ENCODE measurements around the gene SPOCD1.

- TF ChIP-seq, protein P1, sequence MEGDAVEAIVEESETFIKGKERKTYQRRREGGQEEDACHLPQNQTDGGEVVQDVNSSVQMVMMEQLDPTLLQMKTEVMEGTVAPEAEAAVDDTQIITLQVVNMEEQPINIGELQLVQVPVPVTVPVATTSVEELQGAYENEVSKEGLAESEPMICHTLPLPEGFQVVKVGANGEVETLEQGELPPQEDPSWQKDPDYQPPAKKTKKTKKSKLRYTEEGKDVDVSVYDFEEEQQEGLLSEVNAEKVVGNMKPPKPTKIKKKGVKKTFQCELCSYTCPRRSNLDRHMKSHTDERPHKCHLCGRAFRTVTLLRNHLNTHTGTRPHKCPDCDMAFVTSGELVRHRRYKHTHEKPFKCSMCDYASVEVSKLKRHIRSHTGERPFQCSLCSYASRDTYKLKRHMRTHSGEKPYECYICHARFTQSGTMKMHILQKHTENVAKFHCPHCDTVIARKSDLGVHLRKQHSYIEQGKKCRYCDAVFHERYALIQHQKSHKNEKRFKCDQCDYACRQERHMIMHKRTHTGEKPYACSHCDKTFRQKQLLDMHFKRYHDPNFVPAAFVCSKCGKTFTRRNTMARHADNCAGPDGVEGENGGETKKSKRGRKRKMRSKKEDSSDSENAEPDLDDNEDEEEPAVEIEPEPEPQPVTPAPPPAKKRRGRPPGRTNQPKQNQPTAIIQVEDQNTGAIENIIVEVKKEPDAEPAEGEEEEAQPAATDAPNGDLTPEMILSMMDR (IDR thresholded peaks at IDR 0.05), result no peak
- TF ChIP-seq ZFX (IDR thresholded peaks at IDR 0.05; ENCODE audit: borderline replicate concordance), result no peak
Observed at GRCh38 chr1:31771891-31772668, 43.7 kb downstream of the SPOCD1 start.
